WTC11 (cell line): ENCODE data around the gene CACNA2D1. TPM values are rescaled to one million over a fixed set of nuclear protein-coding genes. Genes with fewer than 3 reads are reported as not detected.
A peak's percentile ranks its signal among the peaks of the same experiment; 100 is the strongest.

Experiments used
- ATAC-seq: fragments of 200-7000 bp; cut with Tn5 transposase; 2 replicates; pipeline ENCODE4 v1.10.0; 2021; ENCODE audit warnings: mild to moderate bottlenecking, moderate library complexity
- CTCF ChIA-PET: fragments of 300-600 bp; sonication (Branson Sonifier 250); formaldehyde crosslinking; loops from one replicate; lab custom pipeline; 2021; ENCODE audit warnings: antibody characterized with exemption; lab: Charles Lee
- POLR2A ChIA-PET: fragments of 350-600 bp; sonication (Branson Sonifier 250); formaldehyde crosslinking; loops from one replicate; lab custom pipeline; 2021; ENCODE audit warnings: antibody characterized with exemption; lab: Charles Lee
- DNase-seq: peaks from one replicate; pipeline ENCODE4 v3.0.0; 2021; ENCODE audit warnings: low spot score
- H3K27ac Mint-ChIP-seq: 2 replicates; pipeline ENCODE4 v1.8.0; 2021; ENCODE audit warnings: mixed read lengths
- H3K27me3 Mint-ChIP-seq: 2 replicates; pipeline ENCODE4 v1.8.0; 2021; ENCODE audit warnings: low read depth, mild to moderate bottlenecking, moderate library complexity, mixed read lengths
- H3K36me3 Mint-ChIP-seq: 2 replicates; pipeline ENCODE4 v1.8.0; 2021; ENCODE audit warnings: mixed read lengths
- H3K4me1 Mint-ChIP-seq: 2 replicates; pipeline ENCODE4 v1.8.0; 2022; ENCODE audit warnings: mixed read lengths
- H3K4me3 Mint-ChIP-seq: 2 replicates; pipeline ENCODE4 v1.8.0; 2021; ENCODE audit warnings: mild to moderate bottlenecking, moderate library complexity, mixed read lengths
- H3K9me3 Mint-ChIP-seq: 2 replicates; pipeline ENCODE4 v1.8.0; 2021; ENCODE audit warnings: mixed read lengths
- ATF2 ChIP-seq: sonication (generic); formaldehyde crosslinking; IDR thresholded peaks from 2 replicates; pipeline ENCODE4 v1.8.1; 2022; ENCODE audit warnings: low read depth, missing genetic modification reagents, borderline replicate concordance
- EMX1 ChIP-seq: fragments of 250-450 bp; sonication (Bioruptor Pico); IDR thresholded peaks from 2 replicates; pipeline ENCODE4 v1.8.0; 2021; ENCODE audit warnings: mild to moderate bottlenecking
- ESRRA ChIP-seq: sonication (generic); formaldehyde crosslinking; IDR thresholded peaks from 2 replicates; pipeline ENCODE4 v1.8.1; 2022; ENCODE audit warnings: mild to moderate bottlenecking, missing genetic modification reagents, borderline replicate concordance
- FOXJ3 ChIP-seq: sonication (generic); formaldehyde crosslinking; IDR thresholded peaks from 2 replicates; pipeline ENCODE4 v1.9.0; 2021; ENCODE audit warnings: missing genetic modification reagents, mild to moderate bottlenecking, borderline replicate concordance
- FOXP1 ChIP-seq: sonication (generic); formaldehyde crosslinking; IDR thresholded peaks from 2 replicates; pipeline ENCODE4 v1.8.0; 2022; ENCODE audit warnings: missing genetic modification reagents, mild to moderate bottlenecking, moderate library complexity, borderline replicate concordance
- GRHL2 ChIP-seq: fragments of 250-450 bp; sonication (Bioruptor Pico); IDR thresholded peaks from 2 replicates; pipeline ENCODE4 v1.8.0; 2022; ENCODE audit warnings: mild to moderate bottlenecking, moderate library complexity; ENCODE audit not compliant: insufficient replicate concordance, severe bottlenecking
- GTF2I ChIP-seq: fragments of 250-450 bp; sonication (Bioruptor Pico); conservative IDR thresholded peaks from 2 replicates; pipeline ENCODE4 v1.4.0; 2021; ENCODE audit warnings: mild to moderate bottlenecking
- HMGA2 ChIP-seq: fragments of 250-450 bp; sonication (Bioruptor Pico); IDR thresholded peaks from 2 replicates; pipeline ENCODE4 v1.4.0; 2021; ENCODE audit warnings: mild to moderate bottlenecking, moderate library complexity
- IRF1 ChIP-seq: sonication (generic); formaldehyde crosslinking; IDR thresholded peaks from 2 replicates; pipeline ENCODE4 v1.8.0; 2023; ENCODE audit warnings: missing genetic modification reagents
- KAT7 ChIP-seq: sonication (generic); formaldehyde crosslinking; IDR thresholded peaks from 2 replicates; pipeline ENCODE4 v1.8.1; 2023; ENCODE audit warnings: missing genetic modification reagents, mild to moderate bottlenecking, borderline replicate concordance
- OVOL2 ChIP-seq: fragments of 250-450 bp; sonication (Bioruptor Pico); IDR thresholded peaks from 2 replicates; pipeline ENCODE4 v1.9.0; 2021; ENCODE audit warnings: mild to moderate bottlenecking, borderline replicate concordance
- SP1 ChIP-seq: sonication (generic); formaldehyde crosslinking; conservative IDR thresholded peaks from 2 replicates; pipeline ENCODE4 v1.8.1; 2022; ENCODE audit warnings: missing genetic modification reagents
- ZBTB21 ChIP-seq: sonication (generic); formaldehyde crosslinking; IDR thresholded peaks from 2 replicates; pipeline ENCODE4 v1.8.1; 2023; ENCODE audit warnings: mild to moderate bottlenecking, missing genetic modification reagents, borderline replicate concordance
- ZNF138 ChIP-seq: sonication (generic); formaldehyde crosslinking; conservative IDR thresholded peaks from 2 replicates; pipeline ENCODE4 v1.8.1; 2022; ENCODE audit warnings: mild to moderate bottlenecking, moderate library complexity, missing genetic modification reagents
- ZNF219 ChIP-seq: sonication (generic); formaldehyde crosslinking; IDR thresholded peaks from 2 replicates; pipeline ENCODE4 v1.8.0; 2023; ENCODE audit warnings: missing genetic modification reagents, mild to moderate bottlenecking, borderline replicate concordance
- ZNF281 ChIP-seq: sonication (generic); formaldehyde crosslinking; IDR thresholded peaks from 2 replicates; pipeline ENCODE4 v1.8.0; 2023; ENCODE audit warnings: mild to moderate bottlenecking, missing genetic modification reagents
- ZNF671 ChIP-seq: fragments of 250-450 bp; sonication (Bioruptor Pico); IDR thresholded peaks from 2 replicates; pipeline ENCODE4 v1.8.0; 2021; ENCODE audit warnings: mild to moderate bottlenecking
- total RNA-seq: library from RNA; stranded (reverse); gene quantifications from 3 replicates; pipeline ENCODE4 v1.2.3, GENCODE V29; 2021
- TF ChIP-seq, protein P1 (sequence below): fragments of 200-600 bp; IDR thresholded peaks from 2 replicates; pipeline ENCODE4 v1.8.0; 2022; ENCODE audit warnings: antibody characterized with exemption
- TF ChIP-seq, protein P2 (sequence below): fragments of 250-450 bp; sonication (Bioruptor Pico); IDR thresholded peaks from 2 replicates; pipeline ENCODE4 v1.9.0; 2021; ENCODE audit warnings: mild to moderate bottlenecking, borderline replicate concordance
- TF ChIP-seq, protein P3 (sequence below): sonication (generic); formaldehyde crosslinking; IDR thresholded peaks from 2 replicates; pipeline ENCODE4 v1.8.1; 2023; ENCODE audit warnings: mild to moderate bottlenecking, missing genetic modification reagents
- TF ChIP-seq, protein P4 (sequence below): sonication (generic); formaldehyde crosslinking; IDR thresholded peaks from 2 replicates; pipeline ENCODE4 v1.8.0; 2022; ENCODE audit warnings: mild to moderate bottlenecking, missing genetic modification reagents

The CACNA2D1 gene
- total RNA-seq, 1 experiment from 2014 or later, result 33.3 TPM

DNA sequence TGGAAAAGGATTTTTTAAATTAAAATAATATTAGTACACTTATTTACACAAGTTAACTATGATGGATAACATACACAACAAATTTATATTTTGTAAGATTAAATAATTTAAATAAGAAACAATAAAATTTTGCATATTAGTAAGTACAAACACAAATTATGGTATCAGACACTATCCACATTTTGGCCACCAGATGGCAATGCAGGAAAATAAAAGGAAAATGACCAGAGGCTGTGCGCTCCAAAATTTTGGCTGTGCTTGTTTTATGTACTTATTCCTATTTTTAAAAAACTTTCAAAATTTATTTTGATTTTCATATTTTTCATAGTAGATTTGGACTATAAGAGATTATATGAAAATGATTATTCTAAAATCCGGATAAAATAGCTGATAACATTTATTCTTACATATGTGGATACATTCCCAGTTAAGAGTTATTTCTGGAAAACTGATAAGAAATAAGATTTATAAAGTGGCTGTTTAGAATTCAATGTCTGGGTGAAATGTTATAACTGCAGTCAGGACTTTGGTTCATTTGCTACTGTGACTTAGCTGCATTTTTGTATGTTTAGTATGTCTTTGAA lies 399.0 kb downstream of the CACNA2D1 start:
- no peak for ATAC-seq
- TF ChIP-seq GTF2I (no peak), ZNF138 (no peak), FOXJ3 (CRISPR knock-in tag) (no peak), FOXP1 (CRISPR knock-in tag) (no peak), EMX1 (CRISPR knock-in tag) (no peak), ZNF671 (CRISPR knock-in tag) (no peak), KAT7 (CRISPR knock-in tag) (no peak), HMGA2 (peak; percentile 44; the same call in 1 of the 2 replicates)
- TF ChIP-seq, protein P1, sequence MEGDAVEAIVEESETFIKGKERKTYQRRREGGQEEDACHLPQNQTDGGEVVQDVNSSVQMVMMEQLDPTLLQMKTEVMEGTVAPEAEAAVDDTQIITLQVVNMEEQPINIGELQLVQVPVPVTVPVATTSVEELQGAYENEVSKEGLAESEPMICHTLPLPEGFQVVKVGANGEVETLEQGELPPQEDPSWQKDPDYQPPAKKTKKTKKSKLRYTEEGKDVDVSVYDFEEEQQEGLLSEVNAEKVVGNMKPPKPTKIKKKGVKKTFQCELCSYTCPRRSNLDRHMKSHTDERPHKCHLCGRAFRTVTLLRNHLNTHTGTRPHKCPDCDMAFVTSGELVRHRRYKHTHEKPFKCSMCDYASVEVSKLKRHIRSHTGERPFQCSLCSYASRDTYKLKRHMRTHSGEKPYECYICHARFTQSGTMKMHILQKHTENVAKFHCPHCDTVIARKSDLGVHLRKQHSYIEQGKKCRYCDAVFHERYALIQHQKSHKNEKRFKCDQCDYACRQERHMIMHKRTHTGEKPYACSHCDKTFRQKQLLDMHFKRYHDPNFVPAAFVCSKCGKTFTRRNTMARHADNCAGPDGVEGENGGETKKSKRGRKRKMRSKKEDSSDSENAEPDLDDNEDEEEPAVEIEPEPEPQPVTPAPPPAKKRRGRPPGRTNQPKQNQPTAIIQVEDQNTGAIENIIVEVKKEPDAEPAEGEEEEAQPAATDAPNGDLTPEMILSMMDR, result peak; percentile 68

GRCh38 chr7:82039621-82040020 lies 404.0 kb downstream of the CACNA2D1 start:
- ATAC-seq, result no peak
- no peaks in the 10 kb centered on the region for H3K36me3 Mint-ChIP-seq
- no peak for TF ChIP-seq ATF2 (CRISPR knock-in tag)
- TF ChIP-seq SP1, result no peak
- no peak for TF ChIP-seq IRF1
- TF ChIP-seq GRHL2 (CRISPR knock-in tag), result no peak
- TF ChIP-seq, protein P2, sequence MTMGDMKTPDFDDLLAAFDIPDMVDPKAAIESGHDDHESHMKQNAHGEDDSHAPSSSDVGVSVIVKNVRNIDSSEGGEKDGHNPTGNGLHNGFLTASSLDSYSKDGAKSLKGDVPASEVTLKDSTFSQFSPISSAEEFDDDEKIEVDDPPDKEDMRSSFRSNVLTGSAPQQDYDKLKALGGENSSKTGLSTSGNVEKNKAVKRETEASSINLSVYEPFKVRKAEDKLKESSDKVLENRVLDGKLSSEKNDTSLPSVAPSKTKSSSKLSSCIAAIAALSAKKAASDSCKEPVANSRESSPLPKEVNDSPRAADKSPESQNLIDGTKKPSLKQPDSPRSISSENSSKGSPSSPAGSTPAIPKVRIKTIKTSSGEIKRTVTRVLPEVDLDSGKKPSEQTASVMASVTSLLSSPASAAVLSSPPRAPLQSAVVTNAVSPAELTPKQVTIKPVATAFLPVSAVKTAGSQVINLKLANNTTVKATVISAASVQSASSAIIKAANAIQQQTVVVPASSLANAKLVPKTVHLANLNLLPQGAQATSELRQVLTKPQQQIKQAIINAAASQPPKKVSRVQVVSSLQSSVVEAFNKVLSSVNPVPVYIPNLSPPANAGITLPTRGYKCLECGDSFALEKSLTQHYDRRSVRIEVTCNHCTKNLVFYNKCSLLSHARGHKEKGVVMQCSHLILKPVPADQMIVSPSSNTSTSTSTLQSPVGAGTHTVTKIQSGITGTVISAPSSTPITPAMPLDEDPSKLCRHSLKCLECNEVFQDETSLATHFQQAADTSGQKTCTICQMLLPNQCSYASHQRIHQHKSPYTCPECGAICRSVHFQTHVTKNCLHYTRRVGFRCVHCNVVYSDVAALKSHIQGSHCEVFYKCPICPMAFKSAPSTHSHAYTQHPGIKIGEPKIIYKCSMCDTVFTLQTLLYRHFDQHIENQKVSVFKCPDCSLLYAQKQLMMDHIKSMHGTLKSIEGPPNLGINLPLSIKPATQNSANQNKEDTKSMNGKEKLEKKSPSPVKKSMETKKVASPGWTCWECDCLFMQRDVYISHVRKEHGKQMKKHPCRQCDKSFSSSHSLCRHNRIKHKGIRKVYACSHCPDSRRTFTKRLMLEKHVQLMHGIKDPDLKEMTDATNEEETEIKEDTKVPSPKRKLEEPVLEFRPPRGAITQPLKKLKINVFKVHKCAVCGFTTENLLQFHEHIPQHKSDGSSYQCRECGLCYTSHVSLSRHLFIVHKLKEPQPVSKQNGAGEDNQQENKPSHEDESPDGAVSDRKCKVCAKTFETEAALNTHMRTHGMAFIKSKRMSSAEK (CRISPR knock-in tag), result no peak
- no peak for TF ChIP-seq ESRRA (CRISPR knock-in tag)
- TF ChIP-seq, protein P3, sequence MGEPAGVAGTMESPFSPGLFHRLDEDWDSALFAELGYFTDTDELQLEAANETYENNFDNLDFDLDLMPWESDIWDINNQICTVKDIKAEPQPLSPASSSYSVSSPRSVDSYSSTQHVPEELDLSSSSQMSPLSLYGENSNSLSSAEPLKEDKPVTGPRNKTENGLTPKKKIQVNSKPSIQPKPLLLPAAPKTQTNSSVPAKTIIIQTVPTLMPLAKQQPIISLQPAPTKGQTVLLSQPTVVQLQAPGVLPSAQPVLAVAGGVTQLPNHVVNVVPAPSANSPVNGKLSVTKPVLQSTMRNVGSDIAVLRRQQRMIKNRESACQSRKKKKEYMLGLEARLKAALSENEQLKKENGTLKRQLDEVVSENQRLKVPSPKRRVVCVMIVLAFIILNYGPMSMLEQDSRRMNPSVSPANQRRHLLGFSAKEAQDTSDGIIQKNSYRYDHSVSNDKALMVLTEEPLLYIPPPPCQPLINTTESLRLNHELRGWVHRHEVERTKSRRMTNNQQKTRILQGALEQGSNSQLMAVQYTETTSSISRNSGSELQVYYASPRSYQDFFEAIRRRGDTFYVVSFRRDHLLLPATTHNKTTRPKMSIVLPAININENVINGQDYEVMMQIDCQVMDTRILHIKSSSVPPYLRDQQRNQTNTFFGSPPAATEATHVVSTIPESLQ (CRISPR knock-in tag), result no peak
- no peak for TF ChIP-seq ZBTB21 (CRISPR knock-in tag)
- TF ChIP-seq ZNF219 (CRISPR knock-in tag), result no peak
- no peak for TF ChIP-seq HMGA2
- no peak for TF ChIP-seq ZNF281 (CRISPR knock-in tag)
- TF ChIP-seq, protein P4, sequence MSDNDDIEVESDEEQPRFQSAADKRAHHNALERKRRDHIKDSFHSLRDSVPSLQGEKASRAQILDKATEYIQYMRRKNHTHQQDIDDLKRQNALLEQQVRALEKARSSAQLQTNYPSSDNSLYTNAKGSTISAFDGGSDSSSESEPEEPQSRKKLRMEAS (CRISPR knock-in tag), result no peak
- no peak for TF ChIP-seq OVOL2 (CRISPR knock-in tag)
- no peak overlapping the region for H3K4me3 Mint-ChIP-seq
- no peaks in the 10 kb centered on the region for H3K9me3 Mint-ChIP-seq
- H3K27ac Mint-ChIP-seq, result peak overlapping the region; percentile 47
- no peaks in the 10 kb centered on the region for H3K27me3 Mint-ChIP-seq
- ChIA-PET POLR2A (no interaction called here), CTCF (no interaction called here)
- H3K4me1 Mint-ChIP-seq, result peaks cover 13% of the 10 kb centered on the region
- DNase-seq, result no peak

More for the DNA sequence above, 399.0 kb downstream of the CACNA2D1 start:
- Mint-ChIP-seq H3K4me3 (no peak overlapping the region), H3K36me3 (no peaks in the 10 kb centered on the region), H3K9me3 (no peaks in the 10 kb centered on the region), H3K4me1 (peaks cover 12% of the 10 kb centered on the region), H3K27me3 (no peaks in the 10 kb centered on the region), H3K27ac (no peak overlapping the region)
- POLR2A ChIA-PET, result no interaction called here
- no peak for DNase-seq
- CTCF ChIA-PET, result interaction anchor here (1.6 to 2.3 kb wide), 2 partner anchors 560 to 685 kb away, joined by 3 to 10 read pairs; no protein-coding TSS in a partner anchor
